ENCODE data around the gene TSC22D1. TPM values are rescaled to one million over a fixed set of nuclear protein-coding genes. Genes with fewer than 3 reads are reported as not detected.

The TSC22D1 gene
- total RNA-seq, 1 donor from 2014 or later, result 195 TPM

DNA sequence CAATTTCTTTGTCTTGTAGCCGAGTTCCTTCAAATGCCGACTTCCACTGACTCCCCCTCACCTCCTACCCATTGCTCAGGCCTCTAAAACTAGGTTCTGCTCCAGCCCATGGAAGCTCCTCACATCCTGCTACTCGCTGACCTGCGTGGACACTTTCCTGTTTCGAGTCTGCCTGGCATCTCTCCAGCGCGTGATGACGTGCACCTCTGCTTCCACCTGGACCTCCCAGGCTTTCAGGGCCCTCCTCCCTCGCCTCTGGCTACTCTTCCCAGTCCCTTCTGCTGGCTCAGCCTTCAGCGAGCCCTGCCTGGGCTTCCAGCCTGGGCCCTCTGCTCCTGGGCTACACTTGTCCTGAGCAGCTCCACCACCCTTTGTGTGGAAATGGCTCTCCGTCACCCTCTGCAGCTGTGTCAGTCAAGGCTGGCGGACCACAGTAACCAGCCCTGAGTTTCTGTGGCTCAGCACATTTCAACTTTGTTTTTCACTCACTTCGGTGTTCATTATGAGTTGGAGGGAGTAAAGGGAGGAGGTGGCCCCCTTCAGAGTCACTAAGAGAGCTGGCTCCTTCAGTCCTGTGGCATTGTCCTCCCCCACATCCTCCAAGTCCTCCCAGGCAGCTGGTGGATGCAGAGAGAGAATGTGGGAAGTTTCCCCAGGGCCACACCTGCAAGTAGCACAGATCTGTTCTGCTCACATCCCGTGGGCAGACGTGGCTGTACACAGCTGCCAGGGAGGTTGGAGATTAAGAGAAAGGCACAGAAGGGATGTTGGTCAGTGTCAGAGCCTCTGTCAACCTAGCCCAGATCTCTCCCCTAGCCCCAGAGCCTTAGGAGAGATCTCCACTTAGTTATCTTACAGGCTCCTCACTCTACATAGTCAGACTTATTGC, 153.1 kb downstream of the TSC22D1 start:
- ATAC-seq (no peak), DNase-seq (ENCODE audit: missing footprints) (no peak)
- intact Hi-C loops (cut with DNase I), result no loop called here

DNA sequence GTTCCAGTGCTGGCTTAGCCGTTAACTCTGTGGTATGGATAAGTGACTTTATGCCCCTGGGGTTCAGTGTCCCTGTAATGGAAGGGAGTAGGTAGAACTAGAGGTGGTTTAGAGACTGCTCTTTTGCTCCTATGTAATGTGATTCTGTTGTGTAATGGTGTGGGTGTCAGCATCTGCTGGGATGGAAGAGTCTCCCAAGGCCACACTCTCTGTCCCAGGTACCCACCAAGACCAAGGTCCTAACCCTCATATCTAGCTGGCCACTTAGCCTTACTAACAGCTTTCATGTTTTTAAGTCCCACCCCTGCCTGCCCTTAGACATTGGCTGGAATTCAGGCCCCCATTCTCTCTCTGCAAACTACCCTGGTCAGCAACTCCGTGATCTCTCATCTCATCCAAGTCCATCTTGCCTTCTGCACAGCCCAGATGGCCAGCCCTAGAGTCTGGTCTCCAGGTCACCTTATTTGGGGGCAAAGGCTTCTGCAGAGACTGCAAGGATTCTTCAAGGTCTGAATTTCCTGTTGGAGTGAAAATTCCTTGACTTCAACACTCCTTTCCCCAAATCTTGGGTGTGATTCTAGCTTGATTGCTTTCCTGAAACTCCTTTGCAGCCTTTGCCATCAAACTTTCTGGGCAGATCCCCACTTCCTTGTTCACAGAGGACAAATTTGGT, 154.1 kb downstream of the TSC22D1 start:
- ATAC-seq, result no peak
- intact Hi-C loops (cut with DNase I), result no loop called here
- DNase-seq (ENCODE audit: missing footprints), result no peak

DNA sequence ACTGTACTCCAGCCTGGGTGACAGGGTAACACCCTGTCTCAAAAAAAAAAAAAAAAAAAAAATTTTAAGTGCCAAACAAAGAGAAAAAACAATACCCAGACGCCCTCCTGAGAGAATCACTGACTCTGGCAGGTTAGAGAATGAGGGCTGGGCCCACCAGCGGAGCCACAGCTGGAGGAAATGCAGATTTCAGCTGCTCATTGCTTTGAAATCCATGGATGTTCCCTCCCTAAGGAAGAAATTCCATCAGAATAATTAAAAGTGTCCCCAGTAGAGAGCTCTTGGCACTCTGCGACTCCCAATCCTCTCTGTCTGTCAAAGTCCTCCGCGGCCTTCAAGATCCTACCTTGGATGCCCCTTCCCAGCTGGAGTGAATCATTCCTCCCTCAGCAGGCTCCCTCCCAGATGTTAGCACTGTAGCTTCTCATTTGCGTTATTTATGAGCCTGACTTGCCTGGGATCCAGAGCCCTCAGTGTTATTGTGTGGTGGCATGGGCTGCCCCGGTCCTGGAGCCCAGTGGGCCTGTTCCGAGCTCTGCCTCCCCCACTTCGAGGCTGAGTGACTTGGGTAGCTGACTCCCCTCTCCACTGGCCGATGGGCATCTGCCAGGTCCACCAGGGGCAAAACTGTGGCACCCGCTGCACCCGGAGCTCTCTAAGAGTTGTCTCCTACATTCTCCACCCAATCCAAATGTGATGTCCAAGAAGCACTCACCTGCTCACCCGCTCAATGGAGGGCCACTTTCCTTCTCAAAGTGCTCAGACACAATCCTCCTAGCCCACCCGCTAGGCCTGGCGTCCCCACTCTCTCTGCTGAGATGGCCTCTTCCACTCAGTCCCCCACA, 155.5 kb downstream of the TSC22D1 start:
- intact Hi-C loops (cut with DNase I), result no loop called here
- no peak for ATAC-seq
- DNase-seq (ENCODE audit: missing footprints), result no peak

DNA sequence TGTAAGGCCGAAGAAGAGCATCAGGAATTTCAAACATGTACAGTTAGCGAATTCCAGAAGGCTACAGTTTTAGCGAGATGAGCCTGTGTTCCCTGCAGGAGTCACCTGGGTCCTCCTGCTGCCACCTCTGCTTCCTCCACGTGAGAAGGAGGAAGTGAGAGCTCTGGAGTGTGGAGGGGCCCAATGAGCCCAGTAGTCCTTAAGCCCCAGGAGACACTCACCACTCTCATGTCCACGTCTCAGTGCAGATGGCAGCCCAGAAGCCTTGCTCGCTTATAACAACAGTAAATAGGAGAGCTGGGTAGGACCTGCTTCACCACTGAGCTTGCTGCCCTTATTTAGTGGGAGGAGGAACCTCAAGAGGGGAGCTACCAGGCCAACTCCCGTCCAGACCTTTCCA, 158.3 kb downstream of the TSC22D1 start:
- ATAC-seq (no peak), DNase-seq (ENCODE audit: missing footprints) (no peak)
- intact Hi-C loops (cut with DNase I), result no loop called here

DNA sequence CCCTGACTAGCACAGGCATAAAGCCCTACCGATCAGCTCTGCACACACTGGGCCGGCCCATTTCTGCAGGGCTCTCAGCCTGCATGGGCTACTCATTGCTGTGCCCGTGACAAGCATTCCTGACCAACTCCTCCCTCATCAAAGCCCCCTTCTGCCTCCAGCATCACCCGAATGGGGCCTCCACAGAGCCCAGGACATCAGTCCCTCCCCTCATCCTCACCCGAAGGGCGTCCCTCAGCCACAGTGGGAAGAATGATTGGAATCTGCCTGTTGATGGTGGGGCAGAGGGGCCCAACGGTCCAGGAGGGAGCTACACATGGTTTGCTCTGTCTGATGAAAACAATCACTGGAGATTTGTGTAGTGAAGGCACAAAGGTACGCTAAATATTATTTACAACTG, 158.7 kb downstream of the TSC22D1 start:
- DNase-seq (ENCODE audit: missing footprints), result no peak
- no peak for ATAC-seq
- intact Hi-C loops (cut with DNase I), result no loop called here

DNA sequence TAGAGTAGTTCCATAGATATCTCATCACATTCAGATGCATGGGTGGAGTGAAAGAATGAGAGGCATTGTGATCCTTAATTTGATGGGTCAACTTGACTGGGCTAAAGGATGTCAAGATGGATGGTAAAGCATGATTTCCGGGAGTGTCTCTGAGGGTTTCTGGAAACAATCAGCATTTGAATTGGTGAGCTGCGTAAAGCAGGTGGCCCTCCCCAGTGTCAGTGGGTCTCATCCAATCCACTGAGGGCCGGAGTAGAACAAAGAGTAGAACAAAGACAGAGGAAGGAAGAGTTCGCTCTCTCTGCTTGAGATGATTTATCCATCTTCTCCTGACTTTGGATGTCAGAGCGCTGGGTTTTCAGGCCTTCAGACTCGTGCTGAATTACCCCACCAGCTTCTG, 159.4 kb downstream of the TSC22D1 start:
- intact Hi-C loops (cut with DNase I), result no loop called here
- DNase-seq (ENCODE audit: missing footprints) (no peak), ATAC-seq (no peak)

DNA sequence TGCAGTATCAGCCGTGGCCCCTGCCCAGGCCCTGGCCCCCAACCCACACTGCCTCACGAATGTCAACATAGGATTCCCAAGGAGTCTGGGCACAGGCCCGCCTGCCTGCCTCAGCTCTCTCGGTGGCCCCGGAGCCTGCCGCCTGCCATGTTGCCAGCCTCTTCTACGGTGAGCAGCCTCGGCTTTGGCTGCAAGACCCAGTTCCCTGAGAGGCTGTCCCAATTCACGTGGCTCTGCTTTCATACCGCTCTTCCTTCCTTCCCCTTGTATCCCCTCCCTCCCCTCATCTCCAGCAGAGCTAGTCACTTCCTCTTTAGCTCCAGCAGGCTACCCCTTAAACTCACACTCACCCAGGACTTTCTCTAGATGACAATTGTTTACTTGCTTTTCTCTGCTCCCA, 159.8 kb downstream of the TSC22D1 start:
- intact Hi-C loops (cut with DNase I), result no loop called here
- no peak for DNase-seq (ENCODE audit: missing footprints)

DNA sequence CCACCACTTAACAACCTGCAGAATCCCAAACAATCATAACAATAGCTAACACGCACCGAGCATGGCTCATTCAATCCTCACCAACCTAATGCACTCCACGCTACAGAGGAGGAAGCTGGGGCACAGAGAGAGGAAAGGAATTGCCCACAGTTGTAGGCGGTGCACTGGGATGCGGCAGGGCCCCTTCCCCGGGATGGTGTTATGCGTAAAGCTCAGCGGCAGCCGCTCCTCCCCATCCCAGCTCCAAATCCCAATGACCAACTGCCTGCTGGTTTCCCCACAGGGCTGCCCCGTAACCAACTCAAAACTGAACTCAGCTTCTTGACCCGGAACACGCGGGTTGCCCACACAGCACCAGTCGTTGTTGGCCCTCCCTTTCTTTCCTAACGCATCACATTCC, 160.3 kb downstream of the TSC22D1 start:
- intact Hi-C loops (cut with DNase I), result no loop called here
- DNase-seq (ENCODE audit: missing footprints), result no peak
- no peak for ATAC-seq

More for the DNA sequence above, 159.8 kb downstream of the TSC22D1 start:
- no peak for ATAC-seq

DNA sequence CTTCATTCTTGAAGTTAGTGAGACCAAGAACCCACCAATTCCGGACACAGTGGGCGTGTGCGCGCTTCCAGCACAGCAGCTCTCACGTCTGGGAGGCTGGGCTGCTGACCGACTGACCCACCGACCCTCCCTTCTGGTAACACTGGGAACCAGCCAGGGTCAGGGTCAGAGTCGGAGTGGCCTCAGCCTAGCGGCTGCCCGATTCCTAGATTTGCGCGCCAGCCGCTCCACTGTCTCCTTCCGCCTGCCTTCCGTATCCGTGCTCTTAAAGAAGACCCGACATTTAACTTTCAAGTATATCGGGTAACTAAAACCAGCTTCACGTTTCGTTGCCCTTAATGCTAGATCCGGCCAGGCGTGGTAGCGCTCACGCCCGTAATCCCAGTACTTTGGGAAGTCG, 161.4 kb downstream of the TSC22D1 start:
- intact Hi-C loops (cut with DNase I), result no loop called here
- no peak for ATAC-seq
- no peak for DNase-seq (ENCODE audit: missing footprints)

DNA sequence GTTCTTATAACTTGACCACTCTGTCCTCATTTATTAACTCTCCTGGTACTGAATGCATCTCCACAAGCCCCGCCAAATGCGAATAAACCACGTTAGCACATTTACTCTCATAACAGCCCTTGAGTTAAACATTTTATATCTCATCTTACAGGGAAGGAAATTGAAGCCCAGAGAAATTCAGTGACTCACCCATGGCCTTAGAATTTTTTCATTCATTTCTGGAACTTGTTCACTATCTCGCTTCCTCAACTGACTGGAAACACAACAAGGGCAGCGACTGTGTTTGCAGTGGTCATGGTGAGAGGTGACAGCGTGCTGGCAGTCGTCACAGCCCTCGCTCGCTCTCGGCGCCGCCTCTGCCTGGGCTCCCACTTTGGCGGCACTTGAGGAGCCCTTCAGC, 163.0 kb downstream of the TSC22D1 start:
- DNase-seq (ENCODE audit: missing footprints) (no peak), ATAC-seq (no peak)
- intact Hi-C loops (cut with DNase I), result no loop called here

DNA sequence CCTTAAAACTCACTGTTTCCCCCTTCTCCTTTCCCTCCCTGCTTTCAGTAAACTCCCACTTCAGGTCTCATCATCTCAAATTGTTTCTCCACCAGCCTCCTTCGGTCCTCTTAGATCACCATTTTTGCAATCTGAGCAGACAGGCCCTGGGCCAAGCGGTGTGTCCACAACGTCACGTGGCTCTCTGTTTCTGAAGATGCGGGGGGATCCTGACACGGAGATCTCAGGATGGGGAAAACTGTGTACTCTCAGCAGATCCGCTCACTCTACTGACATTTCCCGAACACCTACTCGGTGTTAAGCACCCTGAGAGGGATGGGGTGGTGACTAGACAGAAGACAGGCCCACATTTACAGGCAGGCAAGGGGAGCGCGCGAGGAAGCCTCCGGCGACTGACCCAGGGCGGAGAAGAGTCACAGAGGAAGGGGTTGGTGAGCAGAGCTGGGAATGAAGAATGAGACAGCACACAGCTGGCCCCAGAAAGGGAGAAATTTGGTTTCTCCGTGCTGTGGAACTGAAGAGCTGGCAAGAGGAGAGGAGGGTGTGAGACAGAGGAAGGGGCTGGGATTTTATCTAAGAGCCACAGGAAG, 163.7 kb downstream of the TSC22D1 start:
- peak; percentile 34 for ATAC-seq
- intact Hi-C loops (cut with DNase I), result no loop called here
- no peak for DNase-seq (ENCODE audit: missing footprints)

DNA sequence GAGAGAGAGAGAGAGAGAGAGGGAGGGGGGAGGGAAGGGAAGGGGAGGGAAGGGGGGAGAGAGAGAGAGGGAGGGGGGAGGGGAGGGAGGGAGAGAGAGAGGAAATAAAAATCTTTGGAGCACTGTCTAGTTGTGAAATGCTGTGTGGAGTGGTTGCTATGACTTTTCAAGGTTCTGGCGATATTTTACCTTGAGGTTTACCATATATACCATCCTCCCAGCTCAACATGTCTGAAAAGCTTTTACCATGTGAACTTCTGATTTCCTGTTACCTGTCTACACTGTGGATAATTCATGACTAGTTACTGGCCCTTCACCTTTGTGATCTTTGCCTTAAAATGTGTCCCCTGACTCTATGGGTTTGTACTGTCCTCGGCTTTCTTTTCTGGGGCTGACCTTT, 164.3 kb downstream of the TSC22D1 start:
- DNase-seq (ENCODE audit: missing footprints), result no peak
- no peak for ATAC-seq
- intact Hi-C loops (cut with DNase I), result no loop called here

DNA sequence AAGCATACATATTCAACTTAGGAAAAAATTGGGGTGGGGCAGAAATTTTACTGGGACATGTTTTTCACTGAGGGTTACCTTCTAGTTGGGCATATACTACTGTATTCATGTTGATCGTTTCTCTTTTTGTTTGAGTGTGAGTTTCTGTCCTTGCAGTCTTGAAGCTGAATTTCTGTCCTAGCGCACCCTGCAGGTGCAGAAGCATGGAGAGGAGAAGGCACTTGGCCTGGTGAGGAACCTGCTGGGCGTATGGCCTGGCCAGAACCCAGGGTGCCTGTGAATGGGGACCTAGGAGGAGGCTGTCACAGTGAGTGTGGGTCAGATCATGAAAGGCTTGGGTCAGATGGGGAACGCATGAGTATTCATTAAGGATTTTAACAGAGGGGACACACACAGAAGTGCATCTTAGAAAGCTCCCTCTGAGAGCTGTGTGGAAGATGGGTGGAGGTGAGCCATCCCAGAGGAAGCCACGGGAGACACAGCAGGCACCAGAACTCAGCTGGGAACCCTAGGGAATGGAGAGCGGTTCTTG, 165.7 kb downstream of the TSC22D1 start:
- no peak for DNase-seq (ENCODE audit: missing footprints)
- intact Hi-C loops (cut with DNase I), result no loop called here
- no peak for ATAC-seq

DNA sequence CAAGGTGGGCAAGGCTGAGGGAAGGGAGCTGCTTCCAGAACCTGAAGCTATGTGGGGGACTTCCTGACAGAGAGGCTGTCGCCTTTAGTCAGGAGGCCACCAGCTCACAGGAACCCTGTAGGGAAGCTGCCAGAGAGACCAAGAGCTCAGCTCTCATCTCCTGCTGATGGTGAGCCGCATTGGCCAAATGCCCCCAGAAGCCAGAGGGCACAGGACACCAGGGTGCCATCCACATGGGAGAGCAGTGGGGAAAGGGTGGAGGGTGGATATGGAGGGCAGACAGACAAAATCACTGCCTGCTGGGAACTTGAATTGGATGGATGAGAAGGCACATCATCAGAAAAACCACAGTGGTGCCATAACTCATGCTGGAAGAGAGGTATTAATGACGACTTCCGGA, 166.5 kb downstream of the TSC22D1 start:
- DNase-seq (ENCODE audit: missing footprints), result no peak
- no peak for ATAC-seq
- intact Hi-C loops (cut with DNase I), result no loop called here

DNA sequence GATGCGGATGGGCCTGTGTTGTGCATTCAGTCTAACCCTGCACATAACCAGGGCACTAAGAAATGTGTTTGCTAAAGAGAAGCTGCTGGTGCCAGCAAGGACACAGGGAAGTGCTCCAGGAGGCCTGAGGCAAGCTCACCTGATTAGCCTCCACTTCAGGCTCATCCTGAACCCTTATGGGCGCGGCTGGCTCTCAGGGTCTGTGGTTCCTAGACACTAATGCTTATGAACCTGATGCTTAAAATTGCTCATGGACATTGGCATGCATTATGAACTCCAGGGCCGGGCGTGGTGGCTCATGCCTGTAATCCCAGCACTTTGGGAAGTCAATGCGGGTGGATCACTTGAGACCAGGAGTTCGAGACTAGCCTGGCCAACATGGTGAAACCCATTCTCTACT, 168.2 kb downstream of the TSC22D1 start:
- ATAC-seq (no peak), DNase-seq (ENCODE audit: missing footprints) (no peak)
- intact Hi-C loops (cut with DNase I), result no loop called here

DNA sequence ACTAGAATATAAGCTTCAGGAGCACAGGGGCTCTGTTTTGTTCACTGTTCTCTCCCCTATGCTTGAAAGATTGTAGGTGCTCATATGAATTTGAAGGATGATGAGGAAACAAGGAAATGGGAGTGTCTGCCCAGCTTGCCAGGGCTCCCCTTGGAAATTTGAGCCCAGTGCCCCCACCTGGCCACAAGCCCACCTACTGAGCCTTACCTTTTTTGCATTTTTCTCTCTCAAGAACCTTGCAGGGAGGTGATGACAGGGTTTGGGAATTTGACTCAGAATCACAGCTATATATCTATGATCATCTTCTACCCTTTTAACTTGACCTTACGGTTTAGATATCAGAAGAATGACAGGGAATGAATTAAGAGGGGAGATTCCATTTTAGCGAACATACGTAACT, 168.8 kb downstream of the TSC22D1 start:
- intact Hi-C loops (cut with DNase I), result no loop called here
- no peak for DNase-seq (ENCODE audit: missing footprints)
- ATAC-seq, result no peak

DNA sequence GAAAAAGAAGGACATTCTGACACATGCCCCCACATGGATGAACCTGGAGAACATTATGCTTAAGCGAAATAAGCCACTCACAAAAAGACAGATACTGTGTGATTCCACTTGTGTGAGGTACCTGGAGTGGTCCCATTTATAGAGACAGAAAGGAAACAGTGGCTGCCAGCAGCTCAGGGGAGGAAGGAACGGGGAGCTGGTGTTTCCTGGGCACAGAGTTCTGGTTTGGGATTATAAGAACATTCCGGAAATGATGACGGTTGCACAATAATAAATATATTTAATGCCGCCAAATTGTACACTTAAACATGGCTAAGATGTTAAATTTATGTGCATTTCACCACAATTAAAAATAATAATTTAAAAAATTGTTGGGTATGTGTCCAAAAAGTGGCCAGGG, 169.5 kb downstream of the TSC22D1 start:
- intact Hi-C loops (cut with DNase I), result no loop called here
- DNase-seq (ENCODE audit: missing footprints), result no peak
- ATAC-seq, result no peak

DNA sequence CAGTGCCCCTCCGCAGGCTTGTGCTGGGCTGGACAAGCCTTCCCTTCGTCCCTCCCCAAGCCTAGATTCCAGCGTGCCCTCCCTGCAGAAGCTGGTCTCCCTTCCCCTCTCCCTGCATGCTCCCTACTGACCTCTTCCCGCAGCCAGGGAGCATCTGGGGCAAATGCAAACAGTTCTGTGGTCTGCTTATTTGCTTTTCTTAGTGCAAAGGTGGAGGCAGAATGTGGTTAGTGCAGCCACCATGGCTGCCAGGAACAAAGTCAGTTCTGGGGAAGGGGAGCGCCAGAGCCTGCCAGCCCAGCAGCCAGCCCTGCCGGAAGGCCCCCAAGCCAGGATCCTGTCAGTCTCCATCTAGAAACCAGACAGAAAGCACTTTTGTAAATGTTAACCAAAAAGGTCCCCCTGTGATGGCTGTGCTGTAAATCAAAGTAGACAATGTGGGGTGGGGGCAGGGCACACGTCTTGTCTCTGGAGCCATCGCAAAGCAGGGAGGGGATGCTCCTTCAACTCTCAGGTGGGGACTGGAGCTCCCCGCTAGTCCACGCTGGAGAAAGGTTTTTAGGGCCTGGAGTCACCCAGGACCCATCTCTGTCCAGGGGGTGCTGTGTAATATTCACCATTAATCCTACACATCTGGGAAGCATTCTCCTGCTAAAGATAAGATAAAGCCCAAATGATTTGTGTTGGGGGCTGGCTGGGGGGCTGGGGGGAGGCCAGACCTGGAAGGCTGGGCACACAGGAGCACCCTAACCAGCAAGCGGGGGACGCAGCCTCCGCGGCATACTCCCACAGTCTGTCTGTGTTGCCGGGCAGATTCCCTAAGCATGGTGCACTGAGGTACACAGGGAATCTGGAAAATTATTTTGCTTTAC, 171.6 kb downstream of the TSC22D1 start:
- intact Hi-C loops (cut with DNase I), result no loop called here
- no peak for ATAC-seq

More for the DNA sequence above, 171.6 kb downstream of the TSC22D1 start:
- DNase-seq (ENCODE audit: missing footprints), result no peak

Data from Right ventricle myocardium inferior (tissue), 1 donor.